GM19372 (cell line): Measurements from ENCODE around the gene PTPRQ.
"Not testable (repeated sequence)": the region's sequence is repeated elsewhere in the genome, so short reads cannot be mapped to it uniquely, and the experiment has no call there.

Experiments used
- ATAC-seq: cut with Tn5 transposase; IDR thresholded peaks from one replicate; pipeline ENCODE4 v1.9.1; 2021; ENCODE audit warnings: mild to moderate bottlenecking, low read depth, moderate library complexity; ENCODE audit not compliant: unreplicated experiment

PTPRQ gene

DNA sequence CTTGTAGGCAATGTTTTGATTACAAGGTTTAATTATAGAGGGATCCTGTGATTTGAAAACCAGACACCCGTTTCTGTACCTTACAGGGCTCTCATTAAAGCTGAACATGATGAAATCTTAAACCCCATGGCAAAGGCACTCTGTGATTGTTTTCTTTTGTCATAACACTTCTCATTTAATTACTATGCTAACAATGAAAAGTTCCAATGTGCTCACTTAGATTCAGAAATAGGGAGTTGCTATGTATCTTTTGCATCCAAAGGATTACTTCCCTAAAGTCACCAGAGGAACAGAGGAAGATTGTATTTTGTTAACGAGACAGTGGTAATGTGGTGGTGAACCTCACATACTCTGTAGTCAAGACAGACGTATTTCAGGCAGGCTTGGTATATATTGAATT lies 181.9 kb downstream of the PTPRQ start:
- no peak for ATAC-seq

DNA sequence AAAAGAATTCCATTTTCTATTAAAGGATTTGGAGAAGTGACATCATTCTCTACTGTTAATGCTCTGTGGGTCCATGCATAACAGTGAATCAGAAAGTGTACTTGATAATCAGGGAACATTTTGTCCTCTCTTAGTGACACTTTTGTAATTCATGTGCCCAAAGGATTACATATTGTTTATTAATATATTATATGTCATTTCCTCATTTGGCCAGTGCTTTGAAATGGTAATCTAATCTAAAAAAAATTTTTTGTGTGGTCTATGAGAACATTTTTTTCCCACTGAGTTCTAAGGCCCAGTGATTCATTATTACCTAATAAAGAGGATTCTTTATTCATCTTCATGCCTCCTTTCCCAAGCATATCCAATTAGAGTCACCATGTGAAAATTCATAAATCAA lies 183.7 kb downstream of the PTPRQ start:
- ATAC-seq = no peak

DNA sequence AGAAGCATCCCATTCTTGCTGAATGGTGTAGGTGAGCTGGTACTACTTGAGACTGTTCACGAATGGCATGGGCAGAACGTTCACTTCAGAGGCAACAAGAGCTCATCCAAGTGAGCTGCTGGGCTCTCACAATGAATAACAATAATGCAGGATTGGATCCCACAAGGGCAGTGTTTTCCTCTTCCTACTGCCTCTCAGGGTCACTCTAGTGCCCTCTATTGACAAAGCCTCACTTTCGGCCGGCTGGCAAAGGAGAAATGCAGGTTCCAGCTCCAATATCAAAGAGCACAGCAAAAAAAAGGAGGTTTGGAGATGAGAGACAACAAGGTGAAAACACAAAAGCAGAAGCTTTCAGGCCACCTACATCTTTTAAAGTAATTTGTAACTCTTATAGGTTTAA lies 188.8 kb downstream of the PTPRQ start:
- ATAC-seq = no peak

DNA sequence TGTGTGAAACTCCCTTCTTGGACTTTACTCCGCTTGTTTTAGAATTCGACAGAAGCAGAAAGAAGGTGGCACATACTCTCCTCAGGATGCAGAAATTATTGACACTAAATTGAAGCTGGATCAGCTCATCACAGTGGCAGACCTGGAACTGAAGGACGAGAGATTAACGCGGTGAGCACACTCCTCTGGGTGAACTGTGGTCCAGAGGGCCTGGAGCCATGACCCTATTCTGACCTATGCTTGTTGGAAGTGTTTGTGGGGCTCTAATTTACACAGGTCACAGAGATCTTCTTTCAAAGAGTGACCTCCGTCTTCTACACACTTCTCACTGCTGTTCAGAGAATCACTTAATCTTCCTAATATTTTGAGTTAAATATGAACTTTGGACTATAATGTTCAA lies 190.9 kb downstream of the PTPRQ start:
- ATAC-seq = no peak

DNA sequence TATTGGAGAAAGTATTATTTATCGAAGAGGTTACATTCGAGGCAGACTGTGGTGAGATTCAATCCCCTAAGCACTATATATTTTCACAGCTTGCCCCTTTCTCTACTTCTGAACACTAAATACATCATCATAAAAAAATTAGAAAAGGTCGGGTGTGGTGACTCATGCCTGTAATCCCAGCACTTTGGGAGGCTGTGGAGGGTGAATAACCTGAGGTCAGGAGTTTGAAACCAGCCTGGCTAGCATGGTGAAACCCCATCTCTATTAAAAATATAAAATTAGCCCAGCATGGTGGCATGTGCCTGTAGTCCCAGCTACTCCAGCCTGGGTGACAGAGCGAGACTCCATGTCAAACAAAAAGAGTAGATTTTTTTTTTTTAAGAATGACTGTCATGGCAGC lies 192.8 kb downstream of the PTPRQ start:
- ATAC-seq = no peak

DNA sequence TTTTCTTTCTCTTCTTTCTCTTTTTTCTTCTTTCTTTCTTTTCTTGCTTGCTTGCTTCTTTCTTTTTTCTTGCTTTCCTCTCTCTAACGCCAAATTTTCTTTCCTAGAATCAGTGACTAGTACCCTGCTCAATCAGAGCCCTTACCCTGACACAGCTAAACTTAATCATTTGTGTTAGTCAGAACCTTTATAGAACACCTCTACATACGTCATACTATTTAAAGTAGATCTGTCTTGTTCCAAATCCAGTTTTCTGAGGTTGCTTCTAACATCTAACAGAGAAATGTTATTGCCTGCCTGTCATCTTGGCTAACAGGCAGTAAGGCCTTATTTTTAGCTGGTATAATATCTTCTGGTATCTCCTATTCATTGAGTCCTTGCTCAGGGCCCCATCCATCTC lies 197.9 kb downstream of the PTPRQ start:
- ATAC-seq = no peak

DNA sequence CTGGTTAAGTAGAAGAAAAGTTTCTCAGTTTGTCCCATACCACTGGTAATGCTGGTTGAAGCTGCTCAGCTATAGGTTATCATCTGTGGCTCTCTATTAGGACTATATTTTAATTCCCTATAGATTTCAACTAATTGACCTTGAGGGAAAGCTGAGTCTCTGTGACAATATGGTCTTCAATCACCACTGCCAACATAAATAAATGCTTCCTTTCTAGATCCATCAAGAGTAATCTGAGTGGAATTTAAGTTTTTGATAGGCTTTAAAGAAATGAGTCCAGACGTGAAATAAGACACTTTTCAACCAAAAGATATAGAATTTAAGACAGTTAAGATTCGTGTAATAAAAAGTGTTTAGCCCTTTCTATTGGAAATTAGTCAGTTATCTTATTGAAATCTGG lies 199.9 kb downstream of the PTPRQ start:
- no peak for ATAC-seq

DNA sequence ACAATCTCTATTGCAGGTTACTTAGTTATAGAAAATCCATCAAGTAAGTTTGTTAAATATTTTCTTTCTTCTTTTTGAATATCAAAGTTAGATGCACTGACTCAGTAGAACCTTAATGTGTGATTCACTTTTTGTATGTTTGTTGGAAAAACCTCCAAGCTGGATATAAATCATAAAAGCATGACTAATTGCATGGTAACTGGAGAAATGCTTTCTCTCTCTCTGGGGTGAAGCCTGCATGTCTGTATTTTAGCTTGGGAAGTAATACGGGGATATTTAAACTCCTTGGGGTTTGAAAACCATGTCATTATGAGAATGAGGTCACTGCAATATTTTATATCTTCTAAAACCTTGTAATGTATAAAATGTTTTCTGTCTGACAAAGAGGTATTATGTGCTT lies 204.8 kb downstream of the PTPRQ start:
- ATAC-seq = no peak

DNA sequence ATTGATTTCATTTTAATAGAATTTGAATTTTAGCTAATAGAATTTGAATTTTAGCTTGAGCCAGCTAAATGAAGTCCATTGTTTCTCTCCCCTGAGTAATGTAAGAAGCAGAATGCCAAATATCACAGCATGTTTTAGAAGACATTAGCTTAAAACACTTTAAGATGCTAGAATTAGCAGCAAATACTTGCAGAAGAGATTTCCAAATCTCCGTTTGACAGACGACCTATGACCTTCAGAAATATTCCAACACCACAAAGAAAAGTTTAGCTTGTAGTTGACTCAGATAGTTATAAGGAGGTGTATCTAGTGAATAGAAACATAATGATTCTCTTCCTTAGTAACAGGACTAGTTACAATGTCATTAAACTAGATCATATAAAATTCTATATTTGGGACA lies 211.7 kb downstream of the PTPRQ start:
- ATAC-seq = no peak

DNA sequence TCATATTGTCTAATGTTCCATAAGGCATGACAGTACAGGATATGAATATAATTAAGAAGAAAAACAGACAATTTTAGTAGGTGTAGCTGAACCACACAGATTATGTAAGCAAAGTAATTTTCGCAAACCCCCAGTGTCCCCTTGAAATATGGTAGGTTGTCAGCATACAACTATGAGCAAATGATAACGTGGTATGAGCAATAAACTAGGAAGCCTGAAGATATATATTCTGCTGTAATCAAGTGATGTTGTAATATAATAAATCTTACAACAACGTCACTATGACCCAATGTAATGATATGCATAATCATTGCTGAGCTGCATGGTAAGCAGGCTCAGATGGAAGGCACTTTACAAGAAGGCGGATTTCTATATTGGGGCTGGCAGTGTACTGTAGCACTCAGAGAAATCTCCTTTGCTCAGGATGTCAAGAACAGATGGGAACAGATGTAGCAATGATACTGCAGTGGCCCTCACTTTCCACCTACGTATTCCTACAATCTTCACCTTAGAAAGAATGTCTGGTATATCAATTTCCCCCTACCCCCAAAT lies 215.6 kb downstream of the PTPRQ start:
- ATAC-seq = no peak

DNA sequence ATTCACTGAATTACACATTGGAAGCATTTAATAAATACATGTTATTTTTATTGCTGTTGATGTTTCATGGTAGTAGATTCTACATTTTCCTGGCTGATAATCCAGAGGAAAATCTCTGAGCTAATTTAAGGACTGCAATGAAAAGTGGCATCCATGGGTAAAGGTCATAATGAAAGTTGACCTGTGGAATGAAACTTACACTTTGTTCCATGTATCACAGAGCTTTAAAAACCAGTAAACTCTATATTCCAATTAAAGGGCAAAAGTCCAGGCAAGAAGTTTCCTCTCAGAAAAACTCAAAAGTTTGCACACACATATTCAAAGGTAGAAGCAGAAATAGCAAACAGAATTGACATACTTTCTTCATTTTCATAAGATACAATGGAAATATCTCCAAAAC lies 218.6 kb downstream of the PTPRQ start:
- no peak for ATAC-seq

DNA sequence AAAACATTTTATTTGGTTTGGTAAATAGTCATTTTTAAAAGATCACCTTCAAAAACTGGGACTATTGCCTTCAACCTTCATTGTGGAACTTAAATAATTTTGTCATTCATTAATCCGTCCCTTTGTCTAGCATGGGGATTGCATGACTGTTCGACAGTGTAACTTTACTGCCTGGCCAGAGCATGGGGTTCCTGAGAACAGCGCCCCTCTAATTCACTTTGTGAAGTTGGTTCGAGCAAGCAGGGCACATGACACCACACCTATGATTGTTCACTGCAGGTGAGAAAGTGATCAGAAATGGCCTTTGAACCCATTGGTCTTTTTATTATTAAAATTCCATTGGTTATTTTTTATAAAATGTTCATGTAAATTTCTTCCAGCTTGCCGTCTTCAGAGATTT lies 226.2 kb downstream of the PTPRQ start:
- ATAC-seq = no peak

DNA sequence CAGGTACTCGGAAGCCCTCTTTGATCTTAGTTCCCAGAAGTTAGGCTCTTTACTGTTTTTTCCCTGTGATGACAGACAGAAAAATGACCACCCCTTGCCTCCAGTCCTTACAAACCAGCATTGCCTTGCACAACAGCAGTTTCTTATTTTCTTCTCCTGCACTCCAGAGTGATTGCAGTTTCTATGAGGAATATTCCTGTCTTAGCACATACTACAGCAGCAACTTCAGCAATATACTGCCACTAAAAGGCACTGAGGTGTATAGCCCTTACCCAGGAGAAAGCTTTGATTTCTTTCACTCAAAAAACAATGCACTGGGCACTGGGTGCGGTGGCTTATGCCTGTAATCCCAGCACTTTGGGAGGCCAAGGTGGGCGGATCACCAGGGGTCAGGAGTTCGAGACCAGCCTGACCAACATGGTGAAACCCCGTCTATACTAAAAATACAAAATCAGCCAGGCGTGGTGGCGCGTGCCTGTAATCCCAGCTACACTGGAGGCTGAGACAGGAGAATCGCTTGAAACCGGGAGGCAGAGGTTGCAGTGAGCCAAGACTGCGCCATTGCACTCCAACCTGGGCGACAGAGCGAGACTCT lies 232.1 kb downstream of the PTPRQ start:
- not testable (repeated sequence) for ATAC-seq

DNA sequence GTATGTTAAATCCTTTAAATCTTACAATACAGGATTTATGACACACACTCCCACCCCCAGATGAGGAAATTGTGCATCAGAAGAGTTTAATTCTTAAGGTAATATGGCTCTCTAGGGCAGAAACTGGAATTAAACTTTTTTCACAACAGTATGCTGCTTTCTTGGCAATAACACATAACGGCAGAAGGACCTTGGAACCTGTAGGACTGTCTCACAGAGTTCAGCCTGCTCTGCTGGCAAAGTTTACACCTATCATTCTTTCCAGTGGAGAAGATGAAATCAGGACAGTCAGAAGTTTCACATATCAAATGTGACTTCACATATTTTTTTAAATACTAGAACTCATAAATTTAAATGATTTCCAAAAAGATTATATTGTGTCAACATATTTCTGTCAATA lies 232.8 kb downstream of the PTPRQ start:
- no peak for ATAC-seq

DNA sequence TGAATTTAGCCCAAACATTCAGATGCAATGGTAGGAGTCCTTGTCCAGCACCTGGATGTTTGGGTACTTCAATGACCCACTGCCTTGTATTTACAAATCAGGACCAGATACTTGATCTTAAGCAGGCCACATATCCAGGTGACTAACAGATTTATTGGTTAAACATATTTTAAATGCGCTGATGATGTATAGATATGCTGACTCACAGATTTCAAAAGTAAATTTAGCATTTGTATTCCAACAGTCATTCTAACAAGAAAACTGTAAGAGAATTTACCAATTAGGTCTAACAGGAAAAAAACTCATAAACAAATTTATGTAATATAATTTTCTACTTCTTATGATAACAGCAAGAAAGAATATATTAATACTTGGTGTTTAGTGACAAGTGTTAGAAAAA lies 234.0 kb downstream of the PTPRQ start:
- ATAC-seq = no peak

DNA sequence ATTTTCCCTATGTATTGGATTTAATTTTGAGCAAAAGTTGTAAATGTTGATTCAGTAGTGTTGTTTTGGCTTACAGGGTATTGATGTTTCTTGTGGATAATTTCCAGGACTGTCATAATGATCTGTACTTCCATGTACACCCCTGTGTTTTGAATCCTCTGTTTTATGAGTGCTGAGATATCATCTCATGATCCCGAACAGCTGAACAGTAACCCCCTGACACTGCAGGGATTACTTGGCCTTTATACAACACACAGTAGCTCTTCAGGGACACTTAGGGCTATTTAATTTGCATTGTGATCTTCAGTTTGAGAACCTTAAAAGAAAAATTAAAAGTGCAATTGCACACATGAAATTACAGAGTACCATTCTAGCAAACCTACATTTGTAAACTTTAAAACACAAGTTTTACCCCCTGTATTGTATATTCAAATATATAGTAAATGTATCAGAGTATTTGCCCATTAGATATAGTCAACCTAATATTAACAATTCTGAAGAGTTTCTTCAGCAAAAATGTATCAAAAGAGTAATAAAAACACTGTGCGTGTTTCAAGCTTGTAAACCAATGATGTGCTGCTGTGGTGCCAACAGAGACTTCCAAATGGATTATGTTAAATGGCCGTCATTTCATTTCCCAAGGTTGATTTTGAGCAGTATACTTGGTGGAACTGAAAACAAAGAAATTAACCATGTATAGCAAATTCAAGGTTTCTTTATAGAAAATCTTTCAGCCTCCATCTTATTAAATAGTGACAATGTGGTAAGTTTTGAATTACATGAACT lies 235.5 kb downstream of the PTPRQ start:
- no peak for ATAC-seq

DNA sequence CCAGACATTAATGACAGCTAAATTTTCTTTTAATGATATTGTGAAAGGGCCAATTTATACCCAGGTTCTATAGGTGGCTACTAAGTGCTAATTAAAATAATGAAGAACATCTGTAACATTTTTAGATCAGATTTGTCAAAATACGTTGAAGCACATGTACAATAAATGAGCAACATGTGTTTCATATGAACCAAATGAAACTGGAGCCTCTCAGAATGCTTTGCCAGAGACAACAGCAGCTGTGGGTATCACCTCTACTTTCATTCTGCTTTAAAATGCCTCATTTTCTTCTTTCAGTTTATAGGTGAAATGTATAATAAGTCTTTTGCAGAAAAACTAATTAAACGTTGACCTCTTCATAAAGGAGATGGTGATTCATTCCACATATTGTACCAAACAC lies 237.3 kb downstream of the PTPRQ start:
- ATAC-seq = no peak

DNA sequence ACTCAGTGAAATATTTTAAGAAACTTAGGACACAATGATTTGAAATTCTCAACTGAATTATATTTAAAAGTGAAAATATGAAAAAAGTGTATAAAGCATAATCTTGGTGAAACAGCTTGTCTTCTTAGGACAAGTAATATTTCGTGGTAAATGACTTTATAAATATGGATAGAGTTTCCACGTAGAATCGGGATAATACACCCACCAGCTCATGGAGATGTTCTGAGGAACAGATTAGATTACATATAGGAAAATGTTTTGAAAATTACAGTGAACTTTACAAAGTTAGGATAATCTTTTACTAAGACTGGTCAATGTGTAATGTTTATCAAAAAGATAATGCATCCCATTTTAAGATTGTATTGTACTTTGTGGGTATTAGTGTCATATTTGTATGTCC lies 237.8 kb downstream of the PTPRQ start:
- no peak for ATAC-seq

DNA sequence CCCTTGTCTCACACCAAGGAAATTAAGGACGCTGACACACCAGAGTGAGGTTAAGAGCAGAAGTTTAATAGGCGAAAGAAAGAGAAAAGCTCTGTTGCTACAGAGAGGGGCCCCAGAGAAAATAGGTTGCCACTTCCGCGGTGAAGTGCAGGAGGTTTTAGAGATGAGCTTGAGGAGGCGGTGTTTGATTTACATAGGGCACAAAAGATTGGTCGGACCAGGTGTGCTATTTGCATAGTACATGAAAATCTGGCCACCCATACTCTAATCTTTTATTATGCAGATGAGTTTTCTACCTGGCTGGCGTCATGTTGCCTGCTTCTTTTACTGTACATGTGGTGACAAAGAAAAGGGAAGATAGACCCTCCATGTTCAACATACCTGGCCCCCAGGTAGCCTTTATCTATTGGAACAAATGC lies 240.1 kb downstream of the PTPRQ start:
- no peak for ATAC-seq

DNA sequence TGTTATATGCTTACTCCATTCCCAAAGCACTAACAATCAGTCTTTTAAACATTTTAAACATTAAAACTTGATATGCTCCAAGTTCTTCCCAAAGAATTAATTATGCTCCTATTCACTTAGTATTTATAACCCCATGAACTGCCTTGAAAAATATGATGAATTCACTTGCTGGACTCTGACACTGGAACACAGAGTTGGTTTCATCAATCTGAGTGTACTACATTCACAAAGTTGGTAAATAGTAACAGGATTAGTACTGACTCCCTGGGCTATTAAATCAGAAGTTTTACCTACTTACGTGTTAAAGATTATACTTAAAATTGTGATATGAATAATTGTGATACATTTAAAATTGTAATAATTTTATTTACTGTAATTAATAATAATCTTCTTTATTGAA lies 246.1 kb downstream of the PTPRQ start:
- no peak for ATAC-seq

DNA sequence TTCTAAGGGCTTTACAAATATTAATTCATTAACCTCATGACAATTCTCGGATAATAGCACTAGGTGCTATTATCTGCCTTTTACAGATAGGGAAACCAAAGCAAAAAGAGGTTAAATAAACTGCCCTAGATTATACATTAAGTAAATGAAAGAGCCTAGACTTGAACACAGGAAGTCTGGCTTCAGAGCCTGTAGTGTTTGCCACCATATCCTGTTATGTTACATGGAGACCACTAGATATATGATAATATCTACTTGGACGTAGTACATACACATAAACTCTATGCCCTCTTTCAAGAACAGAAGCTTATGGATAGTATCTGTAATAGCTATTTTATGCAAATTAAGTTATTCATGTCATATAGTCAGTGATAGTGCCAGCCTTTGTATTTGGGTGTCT lies 246.5 kb downstream of the PTPRQ start:
- no peak for ATAC-seq

DNA sequence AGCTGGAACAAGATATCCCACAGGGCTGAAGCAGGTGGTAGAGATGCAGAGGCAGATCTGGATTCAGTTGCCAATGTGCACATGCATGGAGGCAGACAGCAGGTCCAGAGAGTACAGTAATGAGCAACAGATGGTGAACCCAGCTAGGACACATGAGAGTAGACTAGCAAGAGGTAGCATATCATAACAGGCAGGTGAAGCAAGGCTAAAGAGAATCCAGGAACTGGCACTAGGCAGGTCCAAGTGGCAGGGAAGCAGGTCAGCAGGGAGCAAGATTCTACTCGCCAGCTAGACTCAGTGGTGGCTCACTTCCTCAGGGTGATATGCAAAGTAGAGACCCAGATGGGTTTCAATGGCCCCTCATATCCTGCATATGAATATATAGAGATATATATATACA lies 248.1 kb downstream of the PTPRQ start:
- no peak for ATAC-seq
